Activated B cell treated with CpG ODN at 0.5 μM for 24 hours (primary cell): ENCODE data around the gene STH. TPM values are rescaled to one million over a fixed set of nuclear protein-coding genes. Genes with fewer than 3 reads are reported as not detected.

Experiments
- ATAC-seq: fragments of 200-7000 bp; cut with Tn5 transposase; one replicate; pipeline ENCODE4 v1.10.0; 2021; ENCODE audit warnings: low read depth, mild to moderate bottlenecking, moderate library complexity
- CTCF ChIA-PET: fragments of 350-600 bp; sonication (Branson Sonifier 250); formaldehyde crosslinking; loops from one replicate; lab custom pipeline; 2021; ENCODE audit warnings: antibody characterized with exemption; lab: Charles Lee
- POLR2A ChIA-PET: fragments of 350-600 bp; sonication (Branson Sonifier 250); formaldehyde crosslinking; loops from one replicate; lab custom pipeline; 2021; ENCODE audit warnings: antibody characterized with exemption; lab: Charles Lee
- DNase-seq: peaks from one replicate; pipeline ENCODE4 v3.0.0; 2022
- H3K27ac Mint-ChIP-seq: one replicate; pipeline ENCODE4 v1.8.0; 2020; ENCODE audit warnings: mixed read lengths
- H3K27me3 Mint-ChIP-seq: one replicate; pipeline ENCODE4 v1.8.0; 2021; ENCODE audit warnings: mixed read lengths
- H3K36me3 Mint-ChIP-seq: one replicate; pipeline ENCODE4 v1.8.0; 2021; ENCODE audit warnings: low read depth, mixed read lengths
- H3K4me1 Mint-ChIP-seq: one replicate; pipeline ENCODE4 v1.8.0; 2021; ENCODE audit warnings: mixed read lengths
- H3K4me3 Mint-ChIP-seq: one replicate; pipeline ENCODE4 v1.8.0; 2020; ENCODE audit warnings: mild to moderate bottlenecking, mixed read lengths
- H3K9me3 Mint-ChIP-seq: one replicate; pipeline ENCODE4 v1.8.0; 2020; ENCODE audit warnings: mixed read lengths
- CTCF ChIP-seq: fragments of 200-600 bp; IDR thresholded peaks from one replicate; pipeline ENCODE4 v1.8.0; 2022; ENCODE audit warnings: antibody characterized with exemption, mild to moderate bottlenecking
- intact Hi-C: fragments of 100-400 bp; cut with micrococcal nuclease; formaldehyde crosslinking; loops from one replicate; pipeline ENCODE4 v1.15.1; 2024
- total RNA-seq: library from RNA; stranded (reverse); gene quantifications from 2 replicates; pipeline ENCODE4 v1.2.3, GENCODE V29; 2022

The STH gene
- total RNA-seq, 1 donor from 2014 or later = not detected

GRCh38 chr17:46037722-46038255 is 38.7 kb downstream of the STH start:
- Mint-ChIP-seq H3K27ac (no peak overlapping the region), H3K9me3 (no peaks in the 10 kb centered on the region), H3K36me3 (peaks cover 86% of the 10 kb centered on the region), H3K27me3 (no peaks in the 10 kb centered on the region), H3K4me3 (no peak overlapping the region), H3K4me1 (peaks cover 7% of the 10 kb centered on the region)
- ChIA-PET POLR2A (interaction anchor here (0.6 kb wide), 1 partner anchor 17 kb away, joined by 5 read pairs; no protein-coding TSS in a partner anchor), CTCF (interaction anchor here (1.1 to 2.2 kb wide), 4 partner anchors 10 to 175 kb away, joined by 3 to 6 read pairs (median 5); no protein-coding TSS in a partner anchor)
- TF ChIP-seq CTCF = no peak
- DNase-seq (no peak), ATAC-seq (no peak)
- intact Hi-C loops = no loop called here

- Mint-ChIP-seq H3K27me3 (no peaks in the 10 kb centered on the region), H3K36me3 (peaks cover 86% of the 10 kb centered on the region), H3K27ac (no peak overlapping the region), H3K4me3 (no peak overlapping the region), H3K4me1 (peaks cover 7% of the 10 kb centered on the region), H3K9me3 (no peaks in the 10 kb centered on the region)
- ChIA-PET POLR2A (interaction anchor here (0.6 kb wide), 1 partner anchor 18 kb away, joined by 5 read pairs; no protein-coding TSS in a partner anchor), CTCF (interaction anchor here (1.1 to 1.5 kb wide), 3 partner anchors 11 to 174 kb away, joined by 3 to 5 read pairs (median 5); no protein-coding TSS in a partner anchor)
- intact Hi-C loops = no loop called here
- no peak for TF ChIP-seq CTCF
- ATAC-seq = no peak
- no peak for DNase-seq
Observed at GRCh38 chr17:46038414-46038813, 39.4 kb downstream of the STH start.

DNA sequence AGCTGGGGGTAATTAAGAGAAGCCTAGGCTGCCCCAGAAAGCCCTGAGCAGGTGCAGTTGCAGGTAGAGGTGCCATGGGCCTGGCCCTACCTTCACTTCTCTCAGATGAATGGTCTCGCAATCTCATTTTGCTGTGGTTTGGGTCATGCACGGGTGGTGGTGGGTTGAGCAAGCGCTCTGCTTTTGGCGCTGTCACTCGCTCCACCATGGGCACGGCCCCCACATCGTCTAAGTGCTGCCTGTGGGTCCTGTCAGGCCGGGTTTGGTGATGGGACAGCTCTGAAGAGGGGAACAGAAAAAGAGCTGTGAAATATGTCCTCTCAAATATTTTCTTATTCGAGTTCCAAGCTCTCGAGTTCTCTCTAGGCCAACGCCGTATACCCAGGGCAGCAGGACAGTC is 39.9 kb downstream of the STH start:
- POLR2A ChIA-PET = no interaction called here

DNA sequence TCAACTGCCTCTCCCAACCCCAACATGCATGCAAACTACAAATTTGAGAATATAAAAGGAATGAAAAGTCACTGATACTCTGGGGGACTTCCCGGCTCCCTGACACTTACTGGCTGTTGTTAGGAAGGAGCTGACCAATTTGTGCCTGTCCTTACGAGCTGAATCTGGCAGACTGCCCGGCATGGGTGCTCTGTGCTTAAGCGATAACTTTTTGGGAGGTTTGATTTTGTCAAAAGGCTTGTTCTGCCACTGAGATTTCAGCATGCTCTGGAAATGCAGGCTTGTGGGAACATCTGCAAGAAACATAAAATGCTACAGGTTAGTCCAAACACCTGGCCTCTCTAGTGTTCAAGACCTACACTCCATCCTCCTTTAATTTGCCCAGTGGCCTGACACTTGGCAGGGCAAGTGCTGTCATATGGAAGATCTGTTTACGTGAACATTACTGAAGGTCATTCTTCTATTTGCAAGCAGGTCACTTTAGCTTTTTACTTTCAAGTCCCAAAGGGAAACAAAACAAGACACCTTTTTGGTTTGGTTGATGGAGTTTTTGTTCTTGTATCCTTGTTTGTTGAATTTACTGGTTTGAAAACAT is 40.6 kb downstream of the STH start:
- TF ChIP-seq CTCF = no peak
- POLR2A ChIA-PET = interaction anchor here (0.5 kb wide), 1 partner anchor 10 kb away, joined by 5 read pairs; no protein-coding TSS in a partner anchor
- DNase-seq = no peak
- no peak overlapping the region for H3K4me3 Mint-ChIP-seq
- H3K9me3 Mint-ChIP-seq = no peaks in the 10 kb centered on the region
- H3K27ac Mint-ChIP-seq = peak overlapping the region; percentile 14
- intact Hi-C loops = no loop called here
- no peaks in the 10 kb centered on the region for H3K27me3 Mint-ChIP-seq
- no peak for ATAC-seq
- H3K4me1 Mint-ChIP-seq = peaks cover 9% of the 10 kb centered on the region
- CTCF ChIA-PET = interaction anchor here (1.2 kb wide), 1 partner anchor 36 kb away, joined by 3 read pairs; no protein-coding TSS in a partner anchor
- peaks cover 86% of the 10 kb centered on the region for H3K36me3 Mint-ChIP-seq

More for the DNA sequence above, 39.9 kb downstream of the STH start:
- TF ChIP-seq CTCF = no peak
- no peak overlapping the region for H3K27ac Mint-ChIP-seq
- no peaks in the 10 kb centered on the region for H3K9me3 Mint-ChIP-seq
- H3K4me3 Mint-ChIP-seq = no peak overlapping the region
- peaks cover 7% of the 10 kb centered on the region for H3K4me1 Mint-ChIP-seq
- CTCF ChIA-PET = interaction anchor here (1.4 to 1.5 kb wide), 2 partner anchors 35 to 174 kb away, joined by 5 read pairs; no protein-coding TSS in a partner anchor
- no peaks in the 10 kb centered on the region for H3K27me3 Mint-ChIP-seq
- intact Hi-C loops = no loop called here
- DNase-seq (no peak), ATAC-seq (no peak)
- H3K36me3 Mint-ChIP-seq = peaks cover 87% of the 10 kb centered on the region

- Mint-ChIP-seq H3K27me3 (no peaks in the 10 kb centered on the region), H3K4me3 (no peak overlapping the region), H3K27ac (no peak overlapping the region), H3K4me1 (peaks cover 2% of the 10 kb centered on the region), H3K36me3 (peaks cover 81% of the 10 kb centered on the region), H3K9me3 (no peaks in the 10 kb centered on the region)
- CTCF ChIA-PET = interaction anchor here (2.5 to 3.9 kb wide), 3 partner anchors 41 to 170 kb away, joined by 10 to 58 read pairs (median 49); partner anchors contain the start of genes KANSL1 and STH
- POLR2A ChIA-PET = interaction anchor here (1.0 kb wide), 1 partner anchor 151 kb away, joined by 3 read pairs; the partner anchor contains the start of gene KANSL1
- no peak for TF ChIP-seq CTCF
- no peak for ATAC-seq
- DNase-seq = no peak
- intact Hi-C loops = no loop called here
Observed at GRCh38 chr17:46042246-46042645, 43.2 kb downstream of the STH start.
